ENCODE data around the gene HYAL2.

Gene HYAL2, protein sequence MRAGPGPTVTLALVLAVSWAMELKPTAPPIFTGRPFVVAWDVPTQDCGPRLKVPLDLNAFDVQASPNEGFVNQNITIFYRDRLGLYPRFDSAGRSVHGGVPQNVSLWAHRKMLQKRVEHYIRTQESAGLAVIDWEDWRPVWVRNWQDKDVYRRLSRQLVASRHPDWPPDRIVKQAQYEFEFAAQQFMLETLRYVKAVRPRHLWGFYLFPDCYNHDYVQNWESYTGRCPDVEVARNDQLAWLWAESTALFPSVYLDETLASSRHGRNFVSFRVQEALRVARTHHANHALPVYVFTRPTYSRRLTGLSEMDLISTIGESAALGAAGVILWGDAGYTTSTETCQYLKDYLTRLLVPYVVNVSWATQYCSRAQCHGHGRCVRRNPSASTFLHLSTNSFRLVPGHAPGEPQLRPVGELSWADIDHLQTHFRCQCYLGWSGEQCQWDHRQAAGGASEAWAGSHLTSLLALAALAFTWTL

DNA sequence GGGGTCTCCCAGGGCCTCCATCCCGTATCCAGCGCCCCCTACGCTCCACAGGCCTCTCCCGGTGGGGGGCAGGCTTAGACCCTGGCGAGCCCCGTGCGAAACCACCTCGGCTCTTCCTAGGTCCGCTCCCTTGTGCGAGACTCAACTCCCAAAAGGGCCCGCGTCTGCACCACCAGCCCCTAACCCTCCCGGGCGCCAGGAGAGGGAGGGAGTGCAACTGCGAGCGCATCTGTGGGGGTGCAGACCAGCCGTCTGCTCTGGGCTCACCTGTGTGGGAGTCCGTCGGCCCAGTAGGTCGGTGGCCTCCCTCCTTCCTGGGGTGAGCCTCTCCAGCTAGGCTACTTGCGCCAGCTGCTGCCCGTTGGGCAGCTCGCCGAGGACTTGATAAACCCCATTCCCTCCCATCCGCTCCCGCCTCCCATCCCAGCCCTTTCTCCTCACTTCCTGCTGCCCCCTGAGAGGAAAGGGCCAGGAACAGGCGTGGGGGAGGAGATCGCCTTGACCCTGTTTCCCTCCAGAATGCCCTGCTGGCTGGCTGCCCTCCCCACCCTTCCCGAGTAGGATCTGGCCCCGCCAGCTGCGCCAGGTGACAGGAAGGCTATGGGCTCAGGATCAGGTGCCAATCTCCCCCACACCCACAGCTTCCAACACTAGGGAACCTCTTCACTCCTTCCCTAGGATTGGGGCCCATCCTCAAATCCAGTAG, at the start of gene HYAL2:
Gene HYAL2 (minus strand): TSS at position 360 of the 706 bp plus-strand sequence. CDS start 2,256 bp downstream, outside the sequence.
- DNase-seq: no peak

DNA sequence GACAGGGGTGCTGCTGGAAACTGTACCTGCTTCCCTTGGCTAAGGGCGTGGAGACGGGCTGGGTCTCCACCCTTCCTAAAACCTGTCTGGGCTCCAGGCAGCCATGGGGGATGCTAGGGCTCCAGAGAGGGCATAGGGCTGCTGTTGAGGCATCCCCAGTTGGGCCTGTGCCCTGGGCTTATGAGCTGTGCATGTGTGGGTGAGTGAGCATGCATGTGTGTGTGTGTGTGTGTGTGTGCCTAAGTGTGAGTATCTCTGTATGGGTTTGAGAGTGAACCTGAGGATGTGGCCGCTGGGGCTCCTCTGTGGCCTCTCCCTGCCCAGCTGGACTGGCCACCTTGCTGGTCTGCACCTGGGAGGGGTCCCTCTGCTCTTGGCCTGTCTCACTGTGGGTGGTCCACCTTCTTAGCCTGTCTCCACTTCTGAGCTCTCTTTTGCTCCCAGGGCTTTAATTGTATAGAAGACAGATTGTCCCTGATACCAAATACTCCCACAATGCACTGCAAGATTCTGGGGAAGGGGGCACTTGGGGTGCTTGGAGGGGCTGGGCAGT, 48.7 kb upstream of the HYAL2 start:
- no peak for DNase-seq

DNA sequence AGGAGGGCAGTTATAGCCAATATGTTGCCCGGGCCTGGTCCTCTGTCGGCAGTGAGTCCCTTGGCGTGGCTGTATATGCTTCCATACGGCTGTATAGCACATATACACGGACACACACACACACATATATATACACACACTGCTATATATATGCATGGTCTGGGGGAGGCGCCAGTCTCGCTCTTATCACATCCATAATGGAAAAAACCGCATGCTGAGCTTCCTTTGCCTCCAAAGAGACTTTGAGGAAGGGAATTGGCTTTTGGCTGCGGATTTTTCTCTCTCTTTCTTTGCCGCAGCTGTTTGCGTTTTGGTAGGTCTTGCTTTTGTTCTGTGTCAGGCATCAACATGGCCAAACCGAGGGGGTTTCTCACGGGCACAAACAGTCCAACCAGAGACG, 48.0 kb upstream of the HYAL2 start:
- DNase-seq: peak; percentile 31

DNA sequence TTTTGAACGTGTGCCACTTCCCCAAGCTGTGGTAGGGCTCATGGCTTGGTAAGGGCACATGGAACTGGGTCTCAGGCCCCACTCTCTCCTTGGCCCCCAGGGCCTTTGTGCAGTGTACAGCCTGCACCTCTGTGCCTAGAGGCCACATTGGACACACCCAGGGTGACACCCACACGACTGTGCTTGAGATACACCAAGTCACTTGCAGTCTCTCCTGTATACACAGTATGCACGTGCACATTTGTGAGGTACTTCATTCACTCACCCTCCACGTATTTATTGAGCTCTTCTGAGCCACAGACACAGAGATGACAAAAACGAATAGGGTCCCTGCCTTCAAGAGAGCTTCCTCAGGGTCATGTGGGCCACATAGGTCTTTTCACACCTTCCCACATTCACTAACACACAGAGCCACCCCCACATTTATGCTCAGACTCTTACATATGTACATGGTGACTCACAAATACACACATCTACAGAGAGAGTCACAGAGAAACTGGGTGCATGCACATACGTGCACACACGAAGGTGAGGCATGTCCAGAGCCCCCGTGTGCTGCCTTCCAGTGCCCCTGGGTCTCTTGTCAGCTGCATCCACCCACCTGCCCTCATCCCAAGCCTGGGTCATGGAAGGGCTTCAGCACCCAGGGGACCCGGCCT, 46.6 kb upstream of the HYAL2 start:
- DNase-seq: no peak

DNA sequence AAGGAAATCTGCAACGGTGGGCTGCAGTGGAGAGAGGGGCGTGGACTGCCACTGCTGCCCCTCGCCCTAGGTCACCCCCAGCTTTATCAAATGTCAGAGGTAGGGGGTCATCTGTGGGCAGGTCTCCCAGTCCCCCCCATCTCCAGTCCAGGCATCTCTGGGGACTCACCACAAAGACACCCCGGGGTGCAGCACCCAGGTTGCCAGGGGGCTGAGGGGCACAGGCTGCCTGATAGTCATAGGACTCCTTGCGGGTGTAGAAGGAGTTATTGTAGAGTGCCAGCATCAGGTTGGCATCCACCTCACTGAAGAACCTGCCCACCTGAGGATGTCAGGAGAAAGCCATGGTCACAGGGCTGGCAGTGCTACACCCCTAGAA, 43.3 kb upstream of the HYAL2 start:
- no peak for DNase-seq

DNA sequence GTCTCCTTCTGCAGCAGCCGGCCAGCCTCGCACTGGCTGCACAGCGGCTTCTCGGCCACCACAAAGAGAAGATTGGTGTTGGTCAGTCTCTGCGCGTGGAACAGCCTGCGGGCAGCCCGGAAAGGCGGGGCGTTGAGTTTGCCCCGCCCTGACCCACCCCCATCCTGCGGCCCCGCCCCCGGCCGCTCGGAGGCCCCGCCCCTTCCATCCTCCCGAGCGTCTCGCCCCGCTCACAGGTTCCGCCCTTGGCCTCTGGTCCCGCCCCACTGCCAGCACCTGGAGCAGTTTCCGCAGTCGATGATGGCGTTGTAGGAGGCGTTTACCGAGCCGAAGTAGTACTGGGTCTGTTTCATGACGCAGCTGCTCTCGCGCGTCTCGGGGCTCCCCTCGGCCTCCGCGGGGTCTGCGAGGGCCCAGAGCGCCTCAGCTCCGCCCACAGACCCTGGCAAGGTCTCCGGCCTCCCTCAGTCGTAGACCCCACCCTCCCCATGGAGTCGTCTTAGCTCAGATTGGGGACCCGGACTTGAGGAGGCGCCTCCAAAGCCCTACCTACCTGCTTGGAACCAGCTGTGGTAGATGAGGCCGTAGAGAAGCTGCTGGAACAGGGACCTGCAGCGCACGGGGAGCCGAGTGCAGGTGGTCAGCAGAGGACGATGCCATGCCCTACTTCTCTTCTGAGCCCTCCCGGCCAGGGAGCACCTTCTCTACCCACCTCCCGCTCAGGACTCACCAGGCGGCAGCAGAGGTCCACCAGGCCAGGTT, 42.7 kb upstream of the HYAL2 start:
- peak; percentile 40 for DNase-seq

DNA sequence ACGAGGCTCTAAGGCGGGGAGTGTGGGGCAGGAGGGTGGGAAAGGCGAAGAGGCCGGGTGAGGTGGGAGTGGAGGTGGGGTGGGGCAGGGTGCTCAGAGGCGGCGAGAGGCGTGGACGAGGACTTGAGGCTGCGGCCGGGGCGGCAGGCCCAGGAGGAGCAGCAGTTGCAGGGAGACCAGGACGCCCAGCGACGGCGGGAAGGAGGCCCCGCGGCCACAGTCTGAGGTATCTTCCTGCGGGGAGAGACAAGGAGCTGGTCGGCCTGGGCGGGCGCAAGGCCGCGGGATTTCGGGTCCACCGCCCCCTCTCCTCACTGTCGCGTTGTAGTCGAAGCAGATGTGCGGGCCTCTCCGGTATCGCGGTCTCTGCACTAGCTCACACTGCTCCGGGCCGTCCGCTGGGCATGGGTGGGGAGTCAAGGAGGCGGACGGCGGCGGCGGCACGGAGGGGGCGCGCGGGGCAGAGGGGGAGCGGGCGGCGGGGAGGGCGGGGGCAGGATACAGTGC, 42.1 kb upstream of the HYAL2 start:
- DNase-seq: no peak

DNA sequence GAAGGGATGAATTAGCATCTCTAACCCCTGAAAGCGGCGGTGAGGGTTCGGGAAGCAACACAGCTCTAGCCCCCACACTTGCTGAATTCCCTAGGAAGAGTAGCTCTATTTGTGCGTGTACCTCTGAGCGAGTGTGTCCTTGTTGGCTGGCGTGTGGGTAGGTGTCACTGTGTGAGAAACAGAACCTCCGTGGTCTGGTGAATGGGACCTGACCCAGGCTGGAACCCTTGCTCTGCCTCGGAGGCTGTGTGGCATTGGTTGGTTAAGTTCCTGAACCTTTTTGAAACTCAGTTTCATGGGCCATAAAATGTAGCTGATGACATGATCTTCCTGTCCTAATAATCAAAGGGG, 37.2 kb upstream of the HYAL2 start:
- DNase-seq: no peak

DNA sequence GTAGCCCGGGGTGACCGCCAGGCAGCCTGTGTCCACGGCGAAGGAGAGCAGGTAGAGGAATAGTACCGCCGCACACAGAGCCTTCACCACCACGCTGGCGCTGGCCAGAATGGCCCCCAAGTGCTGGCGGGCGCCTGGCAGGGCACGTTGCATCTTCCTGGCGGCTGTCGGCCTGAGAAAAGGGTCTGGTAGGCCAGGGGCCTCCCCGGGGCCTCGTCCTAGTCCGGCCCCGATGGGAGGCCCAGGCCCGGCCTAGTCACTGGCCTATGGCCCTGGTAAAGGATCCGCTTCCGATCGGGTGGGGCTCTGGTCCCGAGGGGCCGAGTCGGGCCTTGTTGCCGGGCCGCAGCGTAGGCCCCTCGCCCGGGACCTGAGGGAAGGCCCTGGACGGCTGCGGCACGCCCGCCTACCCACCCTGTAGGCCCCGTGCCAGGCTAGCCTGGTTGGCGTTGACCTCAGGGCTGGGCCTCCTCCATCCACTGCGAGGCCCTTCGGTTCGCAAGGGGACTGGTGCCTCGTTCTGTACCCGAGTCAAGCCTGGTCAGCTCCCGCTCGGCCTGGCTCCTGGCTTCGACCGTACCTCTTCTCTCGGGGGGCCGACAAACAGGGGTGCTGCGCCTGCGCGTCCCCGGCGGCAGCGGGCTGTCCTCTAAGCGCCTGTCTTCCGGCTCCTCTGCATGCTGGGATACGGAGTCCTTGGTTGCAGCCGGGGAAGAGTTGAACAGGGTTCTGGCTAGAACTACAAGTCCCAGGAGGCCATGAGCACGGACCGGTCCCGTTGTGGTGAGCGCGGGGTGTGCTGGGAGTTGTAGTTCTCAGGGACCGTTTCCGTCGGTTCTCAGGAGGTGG, 36.6 kb upstream of the HYAL2 start, which contains the start of gene TMEM115:
Gene TMEM115 (minus strand): TSS at position 611 of the 849 bp plus-strand sequence. CDS start 458 bp downstream, at position 153.
- DNase-seq: peak; percentile 98

DNA sequence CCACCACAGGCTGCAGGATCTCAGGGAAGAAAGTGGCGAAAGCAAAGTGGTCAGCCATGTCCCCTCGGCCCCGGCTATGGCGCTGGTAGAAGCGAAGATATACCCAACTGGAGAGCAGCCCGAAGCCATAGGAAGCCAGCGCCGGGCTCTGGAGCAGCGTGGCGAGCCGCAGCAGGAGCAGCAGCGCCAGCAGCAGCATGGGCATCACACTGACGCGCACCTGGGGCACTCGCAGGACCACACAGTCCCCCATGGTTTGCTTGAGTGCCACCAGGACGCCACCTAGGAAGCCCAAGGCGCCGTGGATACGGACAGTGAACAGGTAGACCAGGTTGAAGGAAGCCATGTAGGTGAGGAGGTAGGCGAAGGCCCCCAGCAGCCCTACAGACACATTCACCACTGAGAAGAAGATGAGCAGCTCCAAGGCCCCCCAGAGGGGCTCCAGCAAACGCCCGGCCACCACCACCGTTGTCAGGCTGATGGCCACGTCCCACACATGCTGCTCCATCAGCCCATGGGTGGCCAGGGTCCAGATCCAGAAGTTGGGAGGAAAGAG, 35.9 kb upstream of the HYAL2 start:
- no peak for DNase-seq

DNA sequence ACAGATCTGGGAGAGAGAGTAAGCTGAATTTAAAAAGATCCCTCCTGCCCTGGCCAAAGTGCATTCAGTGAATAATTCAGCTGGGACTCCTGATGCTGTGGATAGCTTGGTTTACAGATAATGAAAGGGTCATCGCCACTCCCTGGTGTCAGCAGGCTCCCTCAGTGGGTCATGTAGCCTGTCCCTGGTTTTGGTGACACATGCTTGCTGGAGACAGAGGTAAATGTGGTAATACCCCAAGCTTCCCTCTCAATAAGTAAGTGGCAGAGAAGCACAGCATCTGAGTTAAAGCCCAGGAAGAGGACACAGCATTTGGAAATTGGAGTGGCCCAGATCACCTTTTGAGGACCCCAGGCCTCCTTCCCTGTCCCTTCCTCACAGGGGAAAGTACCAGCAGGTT, 34.9 kb upstream of the HYAL2 start:
- DNase-seq: no peak

DNA sequence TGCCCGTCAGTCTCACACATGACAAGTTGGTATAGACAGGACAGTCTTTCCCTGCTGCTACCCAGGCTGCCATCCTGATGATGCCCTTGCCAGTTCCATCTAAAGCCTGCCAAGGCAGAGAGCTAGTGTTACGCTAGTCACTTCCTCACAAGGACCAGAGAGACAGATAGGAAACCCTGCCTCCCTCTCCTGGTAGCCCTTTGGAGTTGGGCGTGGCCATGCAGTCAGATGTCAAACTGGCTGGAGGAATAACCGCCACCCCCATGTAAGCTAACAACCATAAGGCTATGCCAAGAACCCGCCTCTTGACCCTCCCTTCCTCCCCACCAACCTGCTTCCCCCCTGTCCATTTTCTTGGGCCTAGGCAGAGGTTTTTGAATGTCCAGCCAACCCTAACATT, 34.0 kb upstream of the HYAL2 start:
- DNase-seq: no peak

DNA sequence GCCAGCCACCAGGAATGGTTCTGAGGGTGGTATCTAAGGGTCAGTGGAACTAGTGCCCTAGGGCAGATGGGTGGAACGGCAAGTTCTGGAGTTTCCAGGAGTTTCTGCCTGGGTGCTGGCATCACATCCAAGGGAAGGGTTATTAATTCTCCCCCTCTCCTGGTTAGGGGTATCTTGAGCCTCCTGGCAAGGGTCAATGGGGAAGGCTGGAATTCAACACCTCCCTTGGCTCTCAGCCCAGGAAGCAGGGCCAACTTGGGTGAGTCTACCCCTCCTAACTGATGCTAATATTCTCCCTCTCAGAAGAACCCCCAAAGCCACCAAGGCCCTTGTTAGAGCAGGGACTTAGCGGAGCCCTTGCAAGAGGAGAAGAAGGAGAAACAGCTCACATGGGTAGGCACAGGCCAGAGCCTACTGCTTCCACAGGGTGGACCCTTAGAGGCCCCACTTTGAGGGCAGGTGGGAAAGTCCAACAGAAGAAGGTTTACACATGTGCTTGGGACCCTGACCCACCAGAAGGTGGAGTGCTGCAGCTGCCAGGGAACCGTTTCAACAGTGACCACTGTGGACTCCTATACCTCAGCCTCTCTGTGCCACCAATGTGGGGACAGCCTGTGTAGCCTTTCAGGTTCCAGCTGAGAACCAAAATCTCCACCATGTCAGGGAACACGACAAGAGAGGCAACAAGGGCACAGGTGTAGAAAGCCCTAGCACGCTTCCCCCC, 33.4 kb upstream of the HYAL2 start:
- no peak for DNase-seq

DNA sequence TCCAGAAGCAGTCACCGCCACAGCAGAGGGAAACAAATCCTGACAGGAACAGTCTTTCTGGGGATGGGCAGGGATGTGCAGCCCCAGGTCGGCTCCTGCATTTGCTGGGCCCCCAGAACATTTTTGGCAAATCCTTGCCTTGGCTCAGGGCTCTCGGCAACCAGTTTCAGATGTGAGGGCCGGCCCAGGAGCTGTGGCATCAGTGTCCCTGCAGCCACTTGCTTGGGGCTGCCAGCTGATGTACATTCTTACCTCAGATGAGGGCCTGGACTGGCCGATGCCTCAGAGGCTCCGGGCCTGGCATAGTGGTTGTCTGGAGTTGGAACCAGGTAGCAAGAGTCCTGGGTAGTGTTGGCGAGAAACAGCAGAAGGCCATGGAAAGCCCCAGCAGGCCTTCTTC, 32.3 kb upstream of the HYAL2 start:
- no peak for DNase-seq

DNA sequence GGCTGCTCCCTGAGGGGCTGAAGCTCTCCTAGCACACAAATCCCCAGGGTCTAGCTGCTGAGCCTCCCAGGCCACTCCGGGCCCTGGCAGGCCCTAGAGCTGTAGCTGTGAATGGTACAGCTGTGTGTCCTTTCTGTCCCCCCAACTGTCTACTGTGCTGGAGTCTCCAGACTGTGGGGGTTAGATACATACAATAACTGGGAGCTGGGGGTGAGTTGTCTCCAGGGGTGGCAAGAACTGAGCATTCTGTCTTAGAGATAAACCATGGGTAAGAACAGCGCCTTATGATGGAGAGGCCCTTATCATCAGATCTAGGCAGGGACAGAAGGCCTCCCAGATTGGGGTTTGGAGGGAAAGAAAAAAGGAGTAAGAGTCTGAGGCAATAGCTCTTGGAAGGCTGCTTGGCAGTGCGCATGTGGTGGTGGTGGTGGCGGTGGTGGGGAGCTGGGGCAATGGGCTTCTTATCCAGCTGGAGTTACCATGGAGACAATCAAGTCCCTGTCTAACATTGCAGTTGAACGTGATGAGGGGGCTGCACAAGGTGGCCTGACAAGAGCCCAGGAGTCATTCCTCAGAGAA, 31.7 kb upstream of the HYAL2 start:
- no peak for DNase-seq

DNA sequence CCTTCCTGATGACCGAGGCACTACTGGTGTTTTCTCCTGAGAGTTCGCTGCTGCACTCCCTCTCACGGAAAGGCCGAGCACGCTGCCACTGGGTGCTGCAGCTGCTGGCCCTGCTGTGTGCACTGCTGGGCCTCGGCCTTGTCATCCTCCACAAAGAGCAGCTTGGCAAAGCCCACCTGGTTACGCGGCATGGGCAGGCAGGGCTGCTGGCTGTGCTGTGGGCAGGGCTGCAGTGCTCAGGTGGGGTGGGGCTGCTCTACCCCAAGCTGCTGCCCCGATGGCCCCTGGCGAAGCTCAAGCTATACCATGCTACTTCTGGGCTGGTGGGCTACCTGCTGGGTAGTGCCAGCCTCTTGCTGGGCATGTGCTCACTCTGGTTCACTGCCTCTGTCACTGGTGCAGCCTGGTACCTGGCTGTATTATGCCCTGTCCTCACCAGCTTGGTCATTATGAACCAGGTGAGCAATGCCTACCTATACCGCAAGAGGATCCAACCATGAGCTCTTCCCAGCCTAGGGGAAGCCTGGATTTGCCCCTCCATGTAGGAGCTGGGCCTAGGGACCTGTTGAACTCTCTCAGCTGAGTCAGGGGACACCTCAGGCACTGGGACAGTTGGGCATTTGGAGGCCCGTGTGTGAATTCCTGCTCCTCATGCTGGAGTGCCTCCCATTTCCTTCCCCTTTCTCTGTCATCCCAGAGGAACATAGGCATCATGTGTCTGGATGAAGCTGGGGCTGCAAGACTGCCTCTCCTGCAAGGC, 30.9 kb upstream of the HYAL2 start:
- no peak for DNase-seq

DNA sequence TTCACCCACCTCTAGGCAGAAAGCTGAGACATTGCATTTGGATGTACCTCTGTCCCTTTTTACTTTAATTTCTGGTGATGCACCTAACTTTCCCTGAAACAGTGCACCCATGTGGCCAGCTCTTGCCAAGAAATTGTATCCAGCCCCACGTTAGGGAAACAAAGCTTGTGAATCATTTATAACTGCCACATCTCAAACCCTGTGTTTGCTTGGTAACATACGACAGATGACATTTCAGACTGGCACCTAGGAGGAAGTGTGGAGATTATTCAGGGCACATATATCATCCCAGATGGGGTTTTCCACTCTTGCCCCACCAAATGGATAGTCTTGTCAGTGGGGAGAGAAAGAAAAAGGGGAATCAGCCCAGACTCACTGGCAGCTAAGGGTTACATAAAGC, 30.2 kb upstream of the HYAL2 start:
- DNase-seq: no peak

DNA sequence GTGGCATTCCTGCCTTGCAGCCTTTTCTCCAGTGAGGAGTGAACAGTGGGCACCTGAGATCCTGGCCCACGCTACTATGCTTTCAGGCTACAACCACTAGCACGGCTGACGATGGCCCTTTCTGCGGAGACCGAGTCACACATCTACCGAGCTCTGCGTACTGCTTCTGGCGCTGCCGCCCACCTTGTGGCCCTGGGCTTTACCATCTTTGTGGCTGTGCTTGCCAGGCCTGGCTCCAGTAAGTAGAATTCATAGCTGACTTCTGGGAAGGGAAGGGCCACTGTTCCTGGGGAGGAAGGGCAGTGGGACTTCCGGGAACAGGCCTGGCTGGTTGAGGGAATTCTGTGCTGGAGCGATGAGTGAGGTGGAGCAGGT, 28.8 kb upstream of the HYAL2 start:
- DNase-seq: no peak

Measured in NCI-H526 treated with DMSO at 0.1 percent for 48 hours (cell line).